MV-4-11 (cell line): Measurements from ENCODE around the gene HEXIM1.
"Not testable (repeated sequence)": the region's sequence is repeated elsewhere in the genome, so short reads cannot be mapped to it uniquely, and the experiment has no call there.

Experiments used
- DNase-seq: peaks from one replicate; lab custom pipeline; 2025; lab: John Stamatoyannopoulos, UW

The HEXIM1 gene

DNA sequence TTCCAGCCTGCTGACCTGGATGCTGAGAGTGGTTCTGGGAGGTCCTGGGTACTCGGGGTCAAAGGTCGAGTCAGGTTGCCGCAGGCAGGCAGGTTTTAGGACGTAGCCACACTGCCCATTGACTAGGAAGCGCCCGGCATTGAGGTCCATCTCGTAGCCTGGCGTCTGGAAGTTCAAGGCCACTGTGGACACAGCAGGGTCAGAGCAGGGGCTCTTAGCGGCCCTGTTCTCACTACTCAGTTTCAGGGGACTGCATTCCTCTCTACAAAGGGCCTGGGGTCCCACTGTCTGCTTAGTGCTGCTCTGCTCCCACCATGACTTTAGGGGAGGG lies 34.9 kb upstream of the HEXIM1 start:
- no peak for DNase-seq

DNA sequence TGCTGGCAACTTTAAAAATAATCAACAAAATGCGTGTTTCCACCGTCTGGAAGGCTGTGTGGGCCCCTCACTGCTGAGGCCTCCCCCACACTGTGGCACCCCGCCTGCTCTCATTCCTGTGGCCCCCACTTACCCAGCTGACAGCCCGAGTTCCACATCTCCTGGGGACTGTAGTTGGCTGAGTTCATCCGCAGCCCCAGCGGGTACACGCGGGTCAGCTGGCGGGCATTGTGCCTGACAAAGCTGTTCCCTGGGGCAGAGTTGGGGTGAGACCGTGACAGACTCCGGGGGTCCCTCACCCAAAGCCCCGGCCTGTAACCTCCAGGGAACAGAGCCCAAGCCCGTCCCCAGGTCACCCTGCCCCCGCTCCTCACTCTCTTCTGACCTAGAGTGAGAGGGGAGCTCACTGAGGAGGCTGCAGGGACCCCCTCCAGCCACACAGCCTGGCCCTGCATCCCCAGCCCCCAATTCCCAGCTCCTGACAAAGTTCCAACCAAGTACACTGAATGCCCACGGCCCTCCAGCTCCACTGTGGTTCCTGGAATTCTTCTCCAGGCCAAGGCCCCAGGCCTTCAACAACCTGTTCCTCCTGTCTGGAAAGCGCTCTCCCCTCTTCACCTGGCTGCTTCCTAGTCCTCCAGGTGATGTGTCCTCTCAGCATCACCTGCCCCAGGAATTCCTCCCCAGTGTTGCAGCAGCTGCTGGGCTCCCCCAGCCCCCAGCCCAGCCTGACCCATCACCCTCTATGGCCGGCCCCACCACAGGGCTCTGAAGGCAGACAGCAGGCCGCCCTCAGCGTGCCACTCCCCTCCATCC lies 34.0 kb upstream of the HEXIM1 start:
- no peak for DNase-seq

- no peak for DNase-seq
Measured at GRCh38 chr17:45115015-45115625, 33.2 kb upstream of the HEXIM1 start.

DNA sequence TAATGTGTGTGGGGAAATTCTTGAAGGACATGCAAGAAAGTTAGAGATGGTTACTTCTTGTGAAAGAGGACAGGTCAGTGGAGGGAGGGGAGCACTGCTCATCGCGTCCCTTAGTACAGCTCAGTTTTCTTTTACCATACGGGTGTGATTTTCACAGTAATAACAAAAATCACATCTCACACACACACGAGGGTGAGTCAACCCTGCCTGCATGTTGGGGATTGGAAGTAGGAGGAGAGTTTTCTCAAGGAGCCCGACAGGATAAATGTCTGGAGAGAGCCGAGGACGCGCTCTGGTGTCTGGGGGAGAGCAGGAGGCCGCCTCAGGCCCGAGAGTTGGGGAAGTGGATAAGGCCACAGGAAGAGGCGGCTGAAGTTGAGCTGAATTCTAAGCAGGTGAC lies 32.4 kb upstream of the HEXIM1 start:
- no peak for DNase-seq

GRCh38 chr17:45116434-45117016 lies 31.8 kb upstream of the HEXIM1 start:
- DNase-seq, result no peak

DNA sequence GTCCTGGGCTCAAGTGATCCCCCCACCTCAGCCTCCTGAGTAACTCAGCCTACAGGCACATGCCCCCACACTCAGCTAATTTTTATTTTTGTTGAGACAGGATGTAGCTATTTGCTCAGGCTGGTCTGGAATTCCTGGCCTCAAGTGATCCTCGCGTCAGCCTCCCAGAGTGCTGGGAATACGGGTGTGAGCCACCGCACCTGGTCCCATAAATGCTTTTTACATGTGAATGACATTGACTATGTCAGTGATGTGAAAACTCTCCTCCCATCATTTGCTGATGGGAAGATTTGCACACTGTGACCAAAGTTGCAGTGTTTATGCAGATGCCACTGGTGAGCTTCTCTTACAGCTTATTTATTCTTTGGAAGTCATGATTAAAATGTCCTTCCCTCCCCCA lies 30.9 kb upstream of the HEXIM1 start:
- no peak for DNase-seq

GRCh38 chr17:45117848-45118646 lies 30.2 kb upstream of the HEXIM1 start:
- no peak for DNase-seq

GRCh38 chr17:45118691-45119090 lies 29.6 kb upstream of the HEXIM1 start:
- no peak for DNase-seq

- no peak for DNase-seq
Measured at GRCh38 chr17:45119964-45120363, 28.3 kb upstream of the HEXIM1 start.

DNA sequence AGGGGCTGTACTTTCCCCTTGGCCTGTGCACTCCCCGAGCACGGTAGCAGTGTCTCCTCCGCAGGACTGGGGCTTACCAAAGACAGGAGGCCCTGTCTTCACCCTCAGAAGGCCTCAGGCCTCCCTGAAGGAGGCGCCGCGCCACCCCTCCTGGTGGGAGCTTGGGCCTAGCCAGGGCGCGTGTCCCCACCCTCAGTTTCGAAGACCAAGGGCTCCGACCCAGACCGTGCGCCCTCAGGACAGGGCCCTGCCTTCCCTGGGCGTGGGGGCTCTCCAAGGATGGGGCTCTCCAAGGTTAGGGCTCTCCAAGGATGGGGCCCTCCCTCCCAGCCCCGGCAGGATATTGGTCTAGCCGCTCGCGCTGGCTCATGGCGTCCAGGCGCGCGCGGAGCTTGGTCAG lies 27.7 kb upstream of the HEXIM1 start:
- no peak for DNase-seq

DNA sequence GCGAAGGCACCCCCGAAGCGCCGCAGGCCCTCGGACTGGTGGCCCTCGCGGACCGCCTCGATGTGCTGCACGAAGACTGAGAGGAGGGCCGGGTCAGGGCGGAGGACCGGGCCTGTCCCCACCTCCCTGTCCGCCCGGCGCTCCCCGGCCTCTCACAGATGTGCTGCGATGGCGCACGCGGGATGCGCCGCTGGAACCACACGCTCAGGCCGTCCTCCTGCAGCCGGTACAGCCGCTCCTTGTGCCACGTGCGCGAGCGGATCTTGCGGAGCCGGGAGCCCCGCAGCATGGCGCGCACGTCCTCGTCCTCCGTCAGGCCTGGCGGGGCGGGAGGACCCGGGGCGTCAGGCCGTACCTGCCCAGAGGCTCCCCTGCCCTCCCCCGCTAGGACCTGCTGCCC lies 27.2 kb upstream of the HEXIM1 start:
- no peak for DNase-seq

DNA sequence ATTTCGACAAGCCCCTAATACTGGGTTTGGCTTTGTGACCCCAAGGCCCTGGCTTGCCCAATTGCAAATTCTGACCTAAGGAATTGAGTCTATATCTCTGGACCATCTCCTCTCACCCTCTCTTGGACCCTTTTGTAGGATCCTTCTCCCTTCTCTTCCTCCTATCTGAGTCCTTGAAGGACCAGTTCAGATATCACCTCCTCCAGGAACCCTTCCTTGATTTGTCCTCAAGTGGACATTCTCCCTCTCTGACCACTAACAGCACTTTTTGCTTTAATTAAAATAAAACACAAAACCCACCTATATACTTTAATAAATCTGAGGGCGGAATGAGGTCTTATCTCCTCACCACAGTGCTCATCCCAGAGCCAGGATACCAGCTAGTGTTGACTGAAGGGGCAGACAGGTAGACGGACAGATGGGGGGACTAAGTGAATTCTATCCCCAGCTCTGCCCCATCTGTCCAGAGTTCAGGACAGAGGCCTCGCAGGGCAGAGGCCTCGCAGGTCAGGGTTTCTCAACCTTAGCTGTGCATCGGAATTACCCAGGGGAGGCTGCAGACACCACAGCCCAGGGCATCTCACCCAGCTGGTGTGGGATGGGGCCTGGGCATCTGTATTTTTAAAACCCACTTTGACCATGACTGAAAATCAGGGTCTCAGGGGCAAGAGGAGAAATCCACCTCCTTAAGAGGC lies 25.1 kb upstream of the HEXIM1 start:
- no peak for DNase-seq

GRCh38 chr17:45123930-45124796 lies 24.1 kb upstream of the HEXIM1 start:
- DNase-seq, result peak; percentile 85

GRCh38 chr17:45124797-45125122 lies 23.5 kb upstream of the HEXIM1 start:
- DNase-seq, result not testable (repeated sequence)

DNA sequence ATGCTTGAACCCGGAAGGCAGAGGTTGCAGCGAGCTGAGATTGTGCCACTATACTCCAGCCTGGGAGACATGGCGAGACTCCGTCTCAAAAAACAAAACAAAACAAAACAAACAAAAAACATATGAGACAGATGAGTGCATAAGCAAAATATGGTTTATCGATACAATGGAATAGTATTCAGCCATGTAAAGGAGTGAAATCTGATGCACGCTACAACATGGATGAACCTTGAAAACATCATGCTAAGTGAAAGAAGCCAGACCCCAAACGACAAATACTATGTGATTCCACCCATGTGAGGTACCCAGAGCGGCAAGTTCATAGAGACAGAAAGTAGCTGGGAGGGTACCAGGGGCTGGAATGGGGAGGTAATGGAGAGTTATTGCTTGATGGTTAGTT lies 22.8 kb upstream of the HEXIM1 start:
- DNase-seq, result no peak

- no peak for DNase-seq
Measured at GRCh38 chr17:45127207-45127547, 21.1 kb upstream of the HEXIM1 start.

DNA sequence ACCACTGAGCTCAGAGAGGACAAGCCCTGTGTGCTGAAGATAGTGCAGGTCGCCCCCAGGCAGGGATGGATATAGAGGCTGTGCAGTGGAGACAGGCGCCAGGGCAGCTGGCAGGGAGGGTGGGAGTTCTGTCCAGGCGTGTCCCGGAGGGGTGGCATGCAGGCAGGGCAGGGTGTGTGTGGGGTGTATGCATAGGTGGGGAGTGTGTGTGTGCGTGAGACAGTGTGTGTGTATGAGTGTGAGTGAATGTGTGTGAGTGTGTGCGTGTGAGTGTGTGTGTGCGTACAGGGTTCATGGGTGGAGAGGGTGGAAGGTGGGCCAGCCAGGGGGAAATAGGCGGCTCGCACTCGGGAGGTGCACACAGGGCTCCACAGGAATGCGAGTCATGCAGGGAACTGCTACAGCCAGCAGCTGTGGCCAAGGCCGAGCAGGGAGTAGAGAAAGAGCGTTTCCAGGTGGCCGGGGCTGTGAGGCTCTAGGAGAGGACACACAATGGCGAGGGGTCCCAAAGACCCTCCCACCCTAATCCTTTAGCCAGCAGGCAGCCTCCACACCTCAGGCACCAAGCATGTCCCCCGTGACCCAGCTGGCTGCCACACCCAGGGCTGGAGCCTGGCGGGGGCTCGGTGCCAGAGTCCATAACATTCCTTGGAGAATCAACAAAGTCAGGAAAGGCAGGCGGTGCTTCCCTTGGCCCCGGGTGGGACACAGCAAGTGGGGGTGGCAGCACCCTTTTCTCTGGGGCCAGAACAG lies 20.6 kb upstream of the HEXIM1 start:
- no peak for DNase-seq

DNA sequence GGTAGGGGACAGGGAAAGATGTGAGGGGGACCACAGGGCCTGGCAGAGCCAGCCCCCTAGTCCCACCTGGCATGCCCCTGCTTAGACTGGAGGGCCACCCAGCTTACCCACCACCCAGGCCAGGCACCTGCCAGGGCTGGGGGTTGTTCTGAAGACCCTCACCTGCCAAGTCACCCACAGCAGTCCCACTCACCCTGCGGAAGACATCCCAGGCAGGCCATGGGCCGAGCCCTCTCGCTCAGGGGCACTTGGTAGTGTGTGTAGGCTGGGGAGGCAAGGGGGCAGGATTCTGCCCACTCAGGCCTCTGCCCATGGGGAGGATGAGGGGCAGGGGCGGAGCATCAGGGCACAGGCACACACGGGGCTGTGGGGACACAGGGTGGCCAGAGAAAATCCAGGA lies 19.9 kb upstream of the HEXIM1 start:
- no peak for DNase-seq

DNA sequence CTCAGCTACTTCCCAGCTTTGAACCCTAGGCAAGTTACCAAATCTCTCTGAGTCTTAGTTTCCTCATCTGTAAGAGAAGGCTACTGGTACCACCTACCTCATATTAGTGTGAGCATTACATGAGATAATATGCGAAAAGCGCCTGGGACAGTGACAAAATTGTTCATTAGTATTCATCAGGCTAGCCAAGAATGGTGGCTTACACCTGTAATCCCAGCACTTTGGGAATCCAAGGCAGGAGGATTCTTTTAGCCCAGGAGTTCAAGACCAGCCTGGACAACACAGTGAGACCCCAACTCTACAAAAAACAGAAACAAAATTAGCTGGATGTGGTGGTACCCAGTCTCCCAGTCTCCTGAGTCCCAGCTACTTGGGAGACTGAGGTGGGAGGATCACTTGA lies 19.3 kb upstream of the HEXIM1 start:
- no peak for DNase-seq

- peak; percentile 24 for DNase-seq
Measured at GRCh38 chr17:45129426-45129939, 18.8 kb upstream of the HEXIM1 start.
